GM19468 (cell line): ENCODE results near the gene P4HB.

Experiments used
- ATAC-seq: cut with Tn5 transposase; IDR thresholded peaks from one replicate; pipeline ENCODE4 v1.9.1; 2021; ENCODE audit warnings: mild to moderate bottlenecking, moderate library complexity, moderate number of reproducible peaks; ENCODE audit not compliant: unreplicated experiment; ENCODE audit errors: extremely low read depth

P4HB gene

DNA sequence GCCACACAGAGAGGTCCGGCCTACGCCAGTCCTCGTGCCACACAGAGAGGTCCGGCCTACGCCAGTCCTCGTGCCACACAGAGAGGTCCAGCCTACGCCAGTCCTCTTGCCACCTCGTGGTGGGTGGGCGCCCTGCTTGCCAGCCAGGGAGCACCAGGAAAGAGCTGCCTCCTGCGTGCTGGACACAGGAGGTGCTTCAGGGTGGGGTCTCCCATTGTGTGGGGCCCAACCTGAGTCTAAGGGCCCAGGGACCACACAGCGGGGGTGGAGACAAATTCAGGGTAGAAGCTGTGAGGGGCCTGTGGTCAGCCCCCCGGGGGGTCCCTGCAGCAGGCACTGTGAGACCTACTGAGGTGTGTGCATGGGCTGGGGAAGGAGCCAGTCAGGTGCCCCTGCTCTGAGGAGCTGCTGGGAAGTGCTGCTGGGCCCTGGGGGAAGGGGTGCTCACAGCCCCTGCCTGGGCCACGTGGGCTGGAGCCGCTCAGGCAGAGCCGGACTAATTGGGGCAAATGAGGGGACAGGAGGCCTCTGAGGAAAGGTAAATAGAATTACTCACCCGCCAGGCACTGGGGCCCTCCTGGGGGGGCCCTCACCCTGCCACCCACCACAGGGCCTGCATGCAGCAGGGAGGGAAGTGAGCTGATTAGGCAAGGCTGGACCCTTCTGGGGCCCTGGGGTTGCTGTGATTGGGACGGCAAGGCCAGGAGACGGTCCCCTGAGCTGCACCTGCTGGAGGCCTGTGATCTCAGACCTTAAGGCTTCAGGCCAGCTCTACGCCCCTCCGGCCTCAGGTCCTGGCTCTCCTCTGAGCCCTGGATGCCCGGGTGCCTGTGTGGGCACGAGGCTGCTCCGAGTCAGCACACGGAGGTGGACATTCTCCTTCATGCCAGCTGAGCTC lies 45.3 kb downstream of the P4HB start:
- ATAC-seq = no peak

DNA sequence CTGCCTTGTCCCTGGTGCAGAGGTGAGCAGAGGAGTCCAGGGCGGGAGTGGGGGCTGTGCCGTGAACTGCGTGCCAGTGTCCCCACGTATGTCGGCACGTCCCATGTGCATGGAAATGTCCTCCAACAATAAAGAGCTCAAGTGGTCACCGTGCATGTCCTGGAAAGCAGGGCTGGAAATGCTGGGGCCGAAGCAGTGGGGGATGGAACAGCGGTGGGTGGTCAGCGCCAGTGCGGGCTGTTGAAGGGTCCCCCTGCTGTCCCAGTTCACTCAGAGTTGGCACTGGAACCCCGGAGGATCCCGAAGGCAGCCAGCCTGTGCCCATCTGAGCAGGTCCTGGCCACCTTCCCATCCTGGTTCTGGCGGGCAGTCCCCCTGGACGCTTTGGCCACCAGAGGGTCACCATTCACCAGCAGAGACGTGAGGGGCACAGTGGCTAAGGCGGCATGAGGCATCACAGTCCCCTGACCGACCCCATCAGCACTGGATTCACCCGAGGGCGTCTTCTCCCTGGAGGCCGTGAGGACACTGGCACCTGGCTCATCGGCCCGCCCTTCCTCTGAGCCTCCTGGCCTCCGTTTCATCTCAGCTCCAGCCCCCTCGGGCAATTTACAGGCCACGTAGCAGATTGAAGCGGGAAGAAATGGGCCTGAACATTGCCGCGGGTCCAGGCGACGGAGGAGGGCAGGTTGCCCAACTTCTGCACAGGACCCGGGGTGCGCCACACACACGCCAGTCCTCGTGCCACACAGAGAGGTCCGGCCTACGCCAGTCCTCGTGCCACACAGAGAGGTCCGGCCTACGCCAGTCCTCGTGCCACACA lies 46.3 kb downstream of the P4HB start:
- ATAC-seq = no peak

DNA sequence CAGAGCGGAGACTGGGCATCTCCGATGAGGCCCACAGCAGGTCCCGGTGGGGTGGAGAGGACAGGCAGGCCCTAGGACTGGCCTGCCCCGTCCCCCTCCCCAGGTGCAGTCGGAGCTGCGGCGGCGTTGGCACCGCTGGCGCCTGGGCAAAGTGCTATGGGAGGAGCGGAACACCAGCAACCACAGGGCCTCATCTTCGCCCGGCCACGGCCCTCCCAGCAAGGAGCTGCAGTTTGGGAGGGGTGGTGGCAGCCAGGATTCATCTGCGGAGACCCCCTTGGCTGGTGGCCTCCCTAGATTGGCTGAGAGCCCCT lies 47.0 kb downstream of the P4HB start:
- ATAC-seq = no peak

DNA sequence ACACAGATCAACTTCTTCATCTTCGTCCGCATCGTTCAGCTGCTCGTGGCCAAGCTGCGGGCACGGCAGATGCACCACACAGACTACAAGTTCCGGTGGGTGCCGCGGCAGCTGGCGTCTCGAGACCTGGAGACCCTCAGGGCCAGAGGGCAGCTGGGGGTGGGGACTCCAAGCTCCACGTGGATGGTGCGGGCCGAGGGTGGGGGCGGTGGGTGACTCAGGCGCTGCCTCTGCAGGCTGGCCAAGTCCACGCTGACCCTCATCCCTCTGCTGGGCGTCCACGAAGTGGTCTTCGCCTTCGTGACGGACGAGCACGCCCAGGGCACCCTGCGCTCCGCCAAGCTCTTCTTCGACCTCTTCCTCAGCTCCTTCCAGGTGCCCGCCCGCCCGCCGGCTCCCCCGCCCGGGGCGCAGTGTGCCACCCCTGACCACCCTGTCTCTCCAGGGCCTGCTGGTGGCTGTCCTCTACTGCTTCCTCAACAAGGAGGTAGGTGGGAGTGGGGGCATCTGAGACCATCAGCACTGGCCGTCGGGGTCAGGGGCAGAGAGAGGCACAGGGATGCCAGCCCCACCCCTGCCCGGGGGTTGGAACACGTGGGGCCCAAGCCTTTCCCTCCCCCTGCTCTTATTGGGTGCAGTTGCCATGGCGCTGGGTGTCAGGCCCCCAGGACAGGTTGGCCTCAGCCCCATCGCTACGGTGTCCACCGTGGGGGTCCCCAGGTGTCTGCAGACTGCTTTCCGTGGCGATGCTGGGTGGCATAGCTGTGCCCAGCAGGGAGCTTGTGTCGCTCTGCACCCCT lies 47.6 kb downstream of the P4HB start:
- no peak for ATAC-seq

DNA sequence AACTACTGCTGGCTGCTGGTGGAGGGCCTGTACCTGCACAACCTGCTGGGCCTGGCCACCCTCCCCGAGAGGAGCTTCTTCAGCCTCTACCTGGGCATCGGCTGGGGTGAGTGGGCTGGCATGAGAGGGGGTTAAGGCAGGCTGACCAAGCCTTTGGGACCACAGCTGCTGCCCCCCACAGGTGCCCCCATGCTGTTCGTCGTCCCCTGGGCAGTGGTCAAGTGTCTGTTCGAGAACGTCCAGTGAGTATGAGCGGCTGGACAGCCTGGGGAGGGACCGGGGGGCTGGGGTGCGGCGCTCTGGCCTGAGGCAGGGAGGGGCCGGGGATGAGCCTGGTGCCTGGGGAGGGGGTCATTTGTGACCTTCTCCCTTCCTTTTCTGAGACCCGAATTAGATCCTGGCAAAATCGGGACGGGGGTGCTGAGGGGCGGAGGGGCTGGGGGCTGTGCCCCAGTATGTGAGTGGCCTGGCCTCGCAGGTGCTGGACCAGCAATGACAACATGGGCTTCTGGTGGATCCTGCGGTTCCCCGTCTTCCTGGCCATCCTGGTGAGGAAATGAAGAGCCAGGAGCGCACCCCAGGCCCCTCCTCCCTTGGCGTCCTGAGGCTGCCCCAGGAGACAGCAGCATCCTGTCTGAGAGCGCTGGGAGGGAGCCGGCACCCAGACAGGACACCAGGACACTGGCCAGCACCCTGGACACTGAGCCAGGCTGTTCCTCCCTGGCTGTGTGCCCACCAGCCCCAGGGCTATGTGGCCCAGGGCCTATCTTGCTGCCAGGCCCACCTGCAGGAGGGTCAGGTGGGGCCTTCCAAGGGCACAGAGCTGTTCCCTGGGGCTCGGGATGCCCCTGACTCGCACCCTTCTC lies 48.4 kb downstream of the P4HB start:
- no peak for ATAC-seq

DNA sequence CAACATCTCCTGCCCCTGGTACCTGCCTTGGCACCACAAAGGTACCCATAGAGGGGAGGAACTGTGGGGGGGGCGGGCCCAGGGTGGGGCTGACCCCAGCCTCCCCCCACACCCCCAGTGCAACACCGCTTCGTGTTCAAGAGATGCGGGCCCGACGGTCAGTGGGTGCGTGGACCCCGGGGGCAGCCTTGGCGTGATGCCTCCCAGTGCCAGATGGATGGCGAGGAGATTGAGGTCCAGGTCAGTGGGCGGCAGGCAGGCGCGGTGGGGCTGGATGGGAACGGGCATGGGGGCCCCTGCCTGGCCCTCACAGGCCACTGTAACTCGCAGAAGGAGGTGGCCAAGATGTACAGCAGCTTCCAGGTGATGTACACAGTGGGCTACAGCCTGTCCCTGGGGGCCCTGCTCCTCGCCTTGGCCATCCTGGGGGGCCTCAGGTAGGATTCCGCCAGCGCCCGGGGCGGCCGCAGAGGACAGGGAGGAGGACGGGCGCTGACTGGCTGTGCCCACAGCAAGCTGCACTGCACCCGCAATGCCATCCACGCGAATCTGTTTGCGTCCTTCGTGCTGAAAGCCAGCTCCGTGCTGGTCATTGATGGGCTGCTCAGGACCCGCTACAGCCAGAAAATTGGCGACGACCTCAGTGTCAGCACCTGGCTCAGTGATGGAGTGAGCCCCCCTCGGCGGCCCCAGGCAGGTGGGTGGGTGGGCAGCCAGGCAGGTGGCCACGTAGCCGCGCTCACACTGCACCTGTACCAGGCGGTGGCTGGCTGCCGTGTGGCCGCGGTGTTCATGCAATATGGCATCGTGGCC lies 49.2 kb downstream of the P4HB start:
- ATAC-seq = no peak

DNA sequence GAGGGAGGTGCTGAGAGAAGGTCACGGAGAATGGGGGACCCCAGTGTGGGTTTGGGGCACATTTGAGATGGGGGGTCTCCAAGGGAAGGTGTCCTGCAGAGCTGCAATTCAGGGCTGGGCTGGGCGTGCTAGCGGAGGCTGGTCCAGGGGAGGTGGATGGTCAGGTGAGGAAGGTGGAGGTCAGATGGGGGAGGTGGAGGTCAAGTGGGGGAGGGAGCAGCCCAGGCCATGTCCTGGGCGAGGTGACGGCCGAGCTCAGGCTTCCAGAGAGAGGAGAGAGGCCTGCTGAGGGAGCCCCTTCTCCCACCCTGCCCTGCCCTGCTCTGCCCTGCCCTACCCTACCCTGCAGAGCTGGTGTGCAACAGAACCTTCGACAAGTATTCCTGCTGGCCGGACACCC lies 49.9 kb downstream of the P4HB start:
- ATAC-seq = no peak

DNA sequence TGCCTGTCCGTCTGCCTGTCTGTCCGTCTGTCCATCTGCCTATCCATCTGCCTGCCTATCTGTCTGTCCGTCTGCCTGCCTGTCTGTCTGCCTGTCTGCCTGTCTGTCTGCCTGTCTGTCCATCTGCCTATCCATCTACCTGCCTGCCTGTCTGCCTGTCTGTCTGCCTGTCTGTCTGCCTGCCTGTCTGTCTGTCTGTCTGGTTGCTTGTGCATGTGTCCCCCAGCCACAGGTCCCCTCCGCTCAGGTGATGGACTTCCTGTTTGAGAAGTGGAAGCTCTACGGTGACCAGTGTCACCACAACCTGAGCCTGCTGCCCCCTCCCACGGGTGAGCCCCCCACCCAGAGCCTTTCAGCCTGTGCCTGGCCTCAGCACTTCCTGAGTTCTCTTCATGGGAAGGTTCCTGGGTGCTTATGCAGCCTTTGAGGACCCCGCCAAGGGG lies 50.8 kb downstream of the P4HB start:
- ATAC-seq = no peak

DNA sequence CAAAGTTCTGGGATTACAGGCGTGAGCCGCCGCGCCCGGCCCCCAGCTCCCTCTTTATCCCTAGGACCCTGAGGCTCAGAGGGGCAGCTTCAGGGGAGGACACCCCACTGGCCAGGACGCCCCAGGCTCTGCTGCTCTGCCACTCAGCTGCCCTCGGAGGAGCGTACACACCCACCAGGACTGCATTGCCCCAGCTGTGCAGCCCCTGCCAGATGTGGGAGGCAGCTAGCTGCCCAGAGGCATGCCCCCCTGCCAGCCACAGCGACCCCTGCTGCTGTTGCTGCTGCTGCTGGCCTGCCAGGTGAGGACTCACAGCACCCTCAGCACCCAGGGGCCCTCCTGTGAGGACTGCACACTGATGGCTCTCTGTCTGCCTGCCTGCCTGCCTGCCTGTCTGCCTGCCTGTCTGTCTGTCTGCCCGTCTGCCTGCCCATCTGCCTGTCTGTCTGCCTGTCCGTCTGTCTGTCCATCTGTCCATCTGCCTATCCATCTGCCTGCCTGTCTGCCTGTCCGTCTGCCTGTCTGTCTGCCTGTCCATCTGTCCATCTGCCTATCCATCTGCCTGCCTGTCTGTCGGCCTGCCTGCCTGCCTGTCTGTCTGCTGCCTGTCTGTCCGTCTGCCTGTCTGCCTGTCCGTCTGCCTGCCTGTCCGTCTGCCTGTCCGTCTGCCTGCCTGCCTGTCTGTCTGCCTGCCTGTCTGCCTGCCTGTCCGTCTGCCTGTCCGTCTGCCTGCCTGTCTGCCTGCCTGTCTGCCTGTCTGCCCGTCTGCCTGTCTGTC lies 51.4 kb downstream of the P4HB start:
- ATAC-seq = no peak

DNA sequence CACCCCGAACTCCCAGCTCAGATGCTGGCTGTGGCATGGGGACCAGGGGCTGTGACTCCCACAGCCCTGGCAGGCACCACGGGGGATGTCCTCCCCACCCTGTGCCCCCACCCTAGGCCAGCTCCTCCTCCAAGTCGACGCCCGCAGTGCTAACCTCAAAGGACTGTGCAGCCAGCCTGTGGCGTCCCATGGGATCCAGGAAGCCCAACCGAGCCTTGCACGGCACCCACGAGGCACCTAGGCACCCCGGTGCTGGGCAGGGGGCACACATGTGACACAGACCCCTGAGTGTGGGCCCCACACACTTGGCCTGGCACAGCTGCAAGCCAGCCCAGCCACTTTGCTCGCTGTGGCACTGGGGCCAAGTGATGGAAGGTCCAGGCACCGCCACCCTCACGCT lies 52.5 kb downstream of the P4HB start:
- ATAC-seq = no peak

DNA sequence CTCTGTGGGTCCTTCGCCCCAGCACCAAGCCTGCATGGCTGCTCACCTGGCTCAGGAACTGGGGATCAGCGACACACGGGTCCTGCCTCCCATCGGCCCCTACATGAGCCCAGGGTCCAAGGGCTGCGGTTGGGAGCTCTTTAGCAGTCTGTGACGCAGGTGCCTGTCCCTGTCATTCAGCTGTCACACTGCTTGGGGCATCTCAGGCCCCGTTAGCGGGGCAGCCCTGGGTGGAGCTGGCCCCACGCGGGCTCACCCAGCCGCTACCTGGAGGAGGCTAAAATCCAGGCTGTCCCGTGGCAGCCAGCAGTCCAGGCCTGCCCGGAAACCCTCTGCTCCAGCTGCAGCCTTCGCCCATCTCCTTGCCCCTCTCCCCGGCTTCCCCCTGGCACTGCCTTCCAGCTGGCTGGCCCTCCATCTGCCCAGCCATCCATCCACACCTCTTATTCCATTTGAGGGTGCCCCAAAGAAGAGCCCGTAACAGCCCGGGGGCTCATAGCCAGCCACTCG lies 53.1 kb downstream of the P4HB start:
- no peak for ATAC-seq

DNA sequence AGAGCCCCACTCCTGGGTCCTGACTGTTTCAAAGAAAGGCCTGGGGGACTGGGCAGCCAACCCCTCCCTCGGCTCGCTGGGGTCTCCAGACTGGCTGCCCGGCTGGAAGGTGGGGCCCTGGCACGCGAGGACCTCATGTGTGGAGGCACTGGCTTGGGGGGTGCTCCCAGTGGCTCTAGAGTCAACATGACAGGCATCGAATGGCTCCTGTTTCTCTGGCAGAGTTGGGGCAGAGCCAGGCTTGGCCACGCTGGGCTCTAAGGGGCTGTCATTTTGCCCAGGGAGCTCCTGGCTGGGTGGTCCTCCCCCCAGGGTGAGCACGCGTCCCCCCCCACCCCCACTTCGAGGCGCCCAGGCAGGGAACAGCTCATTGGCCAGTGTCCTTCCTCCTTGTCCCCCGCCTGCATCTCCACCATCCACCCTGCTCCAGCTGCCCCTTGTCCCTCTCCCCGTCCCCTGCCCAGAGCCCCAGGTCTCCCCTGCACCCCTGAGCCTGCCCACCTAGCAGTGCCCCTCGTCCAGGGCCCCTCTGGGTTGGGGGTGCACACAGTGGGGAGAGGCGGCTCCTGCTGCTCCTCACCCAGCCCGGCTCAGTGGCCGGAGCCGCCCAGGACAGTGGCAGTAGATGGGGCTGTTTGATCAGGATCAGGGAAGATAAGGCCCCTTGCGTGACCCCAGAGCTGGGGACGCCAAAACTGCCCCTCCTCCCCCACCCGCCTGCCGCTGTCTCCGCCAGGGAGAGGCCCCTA lies 53.7 kb downstream of the P4HB start:
- ATAC-seq = no peak

DNA sequence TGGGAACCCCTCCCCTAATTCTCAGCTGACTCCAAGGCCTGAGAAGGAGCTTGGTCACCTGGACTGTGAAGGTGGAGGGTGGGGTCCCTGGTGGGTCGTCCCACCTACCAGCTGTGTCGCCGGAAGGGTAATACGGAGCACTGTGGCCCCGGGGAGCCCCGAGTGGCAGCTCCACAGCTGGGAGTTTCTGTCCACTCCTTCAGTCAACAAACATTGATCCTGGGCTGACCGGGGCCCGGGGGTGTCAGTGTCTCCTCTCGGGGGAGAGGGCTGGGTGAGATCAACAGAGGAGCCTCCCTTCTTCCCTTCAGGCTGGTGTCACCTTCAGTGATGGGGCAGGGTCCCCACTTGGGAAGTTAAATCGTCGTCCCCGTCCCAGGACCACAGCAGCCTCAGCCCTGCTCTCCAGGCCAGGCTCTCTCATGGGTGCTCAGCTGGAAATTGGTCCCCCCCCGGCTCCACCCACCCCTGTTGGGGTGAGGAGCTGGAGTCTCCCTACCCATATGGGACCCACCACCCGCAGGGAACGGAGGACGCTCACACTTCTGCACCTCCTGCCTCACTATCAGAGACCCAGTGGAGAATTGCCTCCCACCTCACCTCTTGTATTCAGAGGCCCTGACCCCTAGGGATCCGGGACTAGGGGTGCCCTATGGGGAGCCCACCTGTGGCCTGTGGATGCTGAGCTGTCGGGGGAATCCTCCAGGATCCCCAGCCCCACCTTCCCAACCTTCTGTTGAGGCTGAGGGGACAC lies 54.5 kb downstream of the P4HB start:
- ATAC-seq = no peak

DNA sequence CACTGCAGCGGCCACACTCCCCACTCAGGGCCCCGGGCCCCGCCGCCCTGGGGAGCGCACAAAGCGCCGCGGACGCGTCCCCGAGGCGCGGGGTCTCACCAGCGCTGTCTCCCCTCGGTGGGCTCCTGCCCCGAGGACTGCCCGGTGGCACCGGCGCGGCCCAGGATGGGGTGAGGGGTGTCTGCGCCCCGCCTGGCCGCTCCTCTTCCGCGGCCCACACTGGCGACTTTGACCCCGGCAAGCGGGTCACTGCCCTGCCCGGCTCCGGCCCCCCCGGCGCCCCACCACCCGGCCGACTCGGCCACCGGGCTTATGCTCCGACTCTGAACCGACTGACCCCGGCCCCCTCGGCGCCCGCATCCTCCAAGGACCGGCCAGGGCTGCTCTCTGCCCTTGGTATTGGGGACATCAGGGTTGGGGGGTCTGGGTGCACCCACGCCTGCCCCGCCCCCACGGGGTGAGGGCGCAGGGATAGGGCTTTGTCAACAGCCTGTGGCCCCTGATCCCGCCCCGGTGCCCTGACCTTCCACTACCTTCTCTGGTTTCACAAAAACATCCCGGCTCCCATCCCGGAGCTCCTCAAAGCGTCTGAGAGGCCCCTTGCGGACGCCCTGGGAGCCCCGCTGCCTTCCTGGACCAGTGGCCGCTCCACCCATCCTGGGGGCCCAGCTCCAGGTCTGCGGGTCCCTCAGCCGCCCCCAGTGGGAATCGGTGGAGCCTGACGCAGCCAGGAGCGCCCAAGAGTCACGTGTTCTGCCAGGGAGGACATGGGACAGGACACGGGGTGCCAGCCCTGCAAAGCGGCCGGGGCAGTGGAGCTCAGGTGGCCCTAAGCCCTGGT lies 55.6 kb downstream of the P4HB start:
- ATAC-seq = no peak

DNA sequence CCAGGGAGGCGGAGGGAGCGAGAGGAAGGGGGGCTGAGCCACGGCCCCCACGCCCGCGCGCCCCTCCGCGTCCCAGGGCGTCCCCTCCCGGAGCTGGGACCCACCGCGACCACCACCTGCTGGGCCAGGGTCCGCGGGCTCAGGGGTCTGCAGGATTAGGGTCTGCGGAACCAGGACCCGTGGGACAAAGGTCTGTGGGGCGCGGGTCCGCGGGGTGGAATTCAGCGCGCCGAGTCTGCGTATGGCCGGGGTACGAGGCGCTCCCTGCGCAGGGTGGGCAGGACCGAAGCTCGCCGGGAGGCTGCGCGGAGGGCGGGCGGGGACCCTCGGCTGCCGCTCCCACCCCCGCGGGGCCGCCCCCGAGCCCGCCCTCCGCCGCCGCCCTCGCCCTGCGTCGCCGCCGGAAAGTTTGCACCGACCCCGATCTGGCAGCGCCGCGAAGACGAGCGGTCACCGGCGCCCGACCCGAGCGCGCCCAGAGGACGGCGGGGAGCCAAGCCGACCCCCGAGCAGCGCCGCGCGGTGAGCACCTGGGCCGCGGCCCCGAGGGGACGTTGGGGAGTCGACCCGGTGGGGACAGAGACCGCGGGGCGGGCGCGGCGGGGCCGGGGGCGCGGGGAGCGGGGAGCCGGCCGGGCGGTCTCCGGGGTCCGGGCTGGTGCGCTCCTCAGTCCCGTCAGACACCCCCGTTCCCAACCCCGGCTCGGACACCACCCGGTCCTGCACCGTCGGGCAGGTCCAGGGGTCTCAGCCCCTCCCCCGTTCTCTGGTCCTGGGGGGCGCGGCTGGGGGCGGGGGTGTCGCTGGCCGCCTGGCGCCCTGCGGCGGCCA lies 56.4 kb downstream of the P4HB start, which contains the start of gene GCGR:
GCGR (plus strand) TSS at position 423 of the 831 bp plus-strand sequence. CDS start 4,869 bp downstream, outside the sequence.
- ATAC-seq = no peak
